RPMI7951 (cell line): ENCODE measurements around the gene MYO1H. TPM values are rescaled to one million over a fixed set of nuclear protein-coding genes. Genes with fewer than 3 reads are reported as not detected.
A peak's percentile ranks its signal among the peaks of the same experiment; 100 is the strongest.
"Not testable (repeated sequence)": the region's sequence is repeated elsewhere in the genome, so short reads cannot be mapped to it uniquely, and the experiment has no call there.

Source experiments
- DNase-seq: peaks from one replicate; pipeline ENCODE4 v3.0.0-alpha.2; 2012; ENCODE audit warnings: low read depth
- total RNA-seq: library from RNA; depleted of rRNA; stranded (reverse); fragments of >200 nt; shearing (Covaris generic); gene quantifications from 2 replicates; pipeline ENCODE4 v1.2.3, GENCODE V29; 2014

MYO1H gene
- total RNA-seq, 1 experiment from 2014 or later, result not detected

DNA sequence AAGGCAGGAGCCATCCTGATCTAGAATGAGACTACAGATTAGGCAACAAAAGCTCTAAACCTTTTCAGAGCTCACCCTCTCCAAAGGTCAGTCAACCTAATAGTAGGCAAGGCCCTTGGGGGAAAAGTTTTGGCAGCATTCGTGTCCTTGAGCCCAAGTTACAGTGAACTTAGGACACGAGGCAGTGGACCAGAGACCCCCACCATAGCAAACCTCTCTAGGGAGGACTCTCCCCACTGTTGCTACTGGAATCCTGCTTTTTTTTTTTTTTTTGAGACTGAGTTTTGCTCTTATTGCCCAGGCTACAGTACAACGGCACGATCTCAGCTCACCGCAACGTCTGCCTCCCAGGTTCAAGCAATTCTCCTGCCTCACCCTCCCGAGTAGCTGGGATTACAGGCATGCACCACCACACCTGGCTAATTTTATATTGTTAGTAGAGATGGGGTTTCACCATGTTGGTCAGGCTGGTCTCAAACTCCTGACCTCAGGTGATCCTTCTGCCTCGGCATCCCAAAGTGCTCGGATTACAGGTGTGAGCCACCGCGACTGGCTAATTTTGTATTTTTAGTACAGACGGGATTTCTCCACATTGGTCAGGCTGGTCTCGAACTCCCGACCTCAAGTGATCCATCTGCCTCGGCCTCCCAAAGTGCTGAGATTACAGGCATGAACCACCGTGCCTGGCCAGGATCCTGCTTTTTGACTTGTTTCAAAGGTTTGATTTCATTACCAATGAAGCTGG is 126.0 kb downstream of the MYO1H start:
- not testable (repeated sequence) for DNase-seq

DNA sequence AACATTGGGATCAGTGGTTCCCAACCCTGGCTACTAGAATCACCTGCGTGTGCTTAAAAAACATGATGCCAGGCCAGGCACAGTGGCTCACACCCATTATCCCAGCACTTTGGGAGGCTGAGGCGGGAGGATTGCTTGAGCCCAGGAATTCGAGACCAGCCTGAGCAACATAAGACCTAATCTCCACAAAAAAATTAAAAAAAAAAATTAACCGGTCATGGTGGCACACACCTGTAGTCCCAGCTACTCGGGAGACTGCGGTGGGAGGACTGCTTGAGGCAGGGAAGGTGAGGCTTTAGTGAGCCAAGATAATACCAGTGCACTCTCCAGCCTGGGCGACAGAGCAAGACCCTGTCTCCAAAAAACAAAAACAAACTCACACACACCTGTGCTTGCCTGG is 127.4 kb downstream of the MYO1H start:
- DNase-seq, result no peak

DNA sequence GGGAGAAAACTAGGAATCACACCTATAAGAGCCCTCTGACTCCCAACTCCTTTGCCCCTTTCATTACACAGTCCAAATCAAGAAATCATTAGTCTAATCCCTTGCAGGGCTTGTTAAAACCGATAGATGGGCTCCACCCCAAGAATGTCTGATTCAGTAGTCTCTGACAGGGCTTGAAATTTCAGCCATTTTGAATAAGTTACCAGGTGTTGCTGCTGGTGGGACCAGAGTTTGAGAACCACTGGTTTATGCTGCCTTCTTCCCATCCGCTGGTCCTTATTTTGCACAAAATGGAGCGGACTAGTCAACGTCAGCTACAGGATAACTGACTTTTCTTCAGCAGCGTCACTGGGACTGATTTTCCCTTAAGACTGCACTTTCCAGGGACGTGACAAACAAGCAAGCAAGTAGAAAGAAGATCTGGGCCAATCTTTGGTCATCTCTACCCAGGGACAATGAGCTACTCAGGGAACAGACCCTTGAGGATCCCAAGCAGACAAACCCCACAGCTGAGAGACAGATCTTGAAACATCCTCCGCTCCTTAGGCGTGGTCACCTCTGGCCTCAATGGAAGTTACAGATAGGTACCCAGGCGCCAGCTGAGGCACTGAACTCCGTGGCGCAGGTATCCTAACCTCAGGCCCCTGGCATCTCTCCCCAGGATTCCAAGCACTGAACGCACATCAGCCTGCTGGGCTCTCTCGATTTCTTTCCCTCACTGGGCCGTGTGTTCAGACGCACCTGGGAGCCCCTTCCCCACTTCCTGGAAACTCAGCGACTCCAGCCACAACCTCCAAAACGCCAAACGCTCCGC is 128.5 kb downstream of the MYO1H start:
- no peak for DNase-seq

DNA sequence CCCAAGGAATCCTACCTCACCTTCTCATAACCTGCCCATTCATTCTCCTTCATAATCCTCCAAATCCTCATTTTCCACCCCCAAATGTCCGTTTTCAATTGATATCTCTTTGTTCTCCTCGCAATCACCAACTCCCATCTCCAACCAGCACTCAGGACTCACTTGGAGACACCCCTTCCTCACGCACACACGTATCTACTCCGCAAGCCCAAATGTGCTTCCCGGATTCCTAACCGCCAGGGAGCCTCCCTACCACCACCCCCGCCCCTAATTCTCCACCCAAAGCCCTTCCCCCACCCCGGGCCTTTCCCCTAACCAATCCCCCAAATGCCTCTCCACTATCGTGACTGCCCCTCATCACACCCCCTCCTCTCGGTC is 129.1 kb downstream of the MYO1H start:
- no peak for DNase-seq

DNA sequence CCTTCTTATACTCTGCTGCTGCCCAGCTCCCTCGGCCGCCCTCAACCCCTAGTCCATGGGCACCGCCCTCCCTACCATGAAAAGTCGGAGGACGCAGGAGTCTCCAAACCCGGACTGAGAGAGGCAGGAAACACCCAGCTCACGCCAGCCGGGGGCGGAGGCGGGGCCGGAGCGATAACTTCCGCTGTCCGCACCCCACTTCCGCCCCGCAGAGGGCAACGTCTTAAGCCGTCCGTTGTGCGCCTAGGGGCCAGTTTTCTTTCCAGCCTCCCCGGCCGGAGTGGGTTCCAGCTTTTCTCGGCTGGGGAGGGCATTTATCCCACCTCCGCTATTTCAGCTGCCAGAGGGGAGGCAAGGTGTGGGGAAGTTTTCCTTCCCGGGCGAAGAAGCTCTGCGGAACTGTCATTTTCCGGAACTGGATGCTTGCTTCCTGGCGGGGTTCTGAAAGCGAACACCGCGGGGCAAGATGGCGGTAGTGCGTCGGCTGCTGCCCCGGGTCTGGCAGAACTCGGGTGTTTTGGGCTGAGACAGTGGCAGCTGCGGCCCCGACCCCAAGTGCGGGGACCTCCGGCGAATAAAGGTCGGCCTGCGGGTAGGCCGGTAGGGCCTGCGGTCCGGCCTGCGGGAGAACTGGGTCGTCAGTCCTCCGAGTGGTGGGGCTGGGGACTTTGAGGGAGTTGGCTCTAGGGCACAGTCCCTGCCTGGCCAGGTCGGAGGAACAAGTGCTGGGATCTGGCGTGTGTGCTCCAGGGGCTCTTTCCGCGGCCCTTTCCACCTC is 129.7 kb downstream of the MYO1H start, which contains the start of the genes KCTD10 and UBE3B:
Gene KCTD10 (minus strand): TSS at position 116 of the 778 bp plus-strand sequence. CDS start 38 bp downstream, at position 78.
Gene UBE3B (plus strand): TSS at position 450 of the 778 bp plus-strand sequence. CDS start 5,918 bp downstream, outside the sequence.
- peak; percentile 87 for DNase-seq

DNA sequence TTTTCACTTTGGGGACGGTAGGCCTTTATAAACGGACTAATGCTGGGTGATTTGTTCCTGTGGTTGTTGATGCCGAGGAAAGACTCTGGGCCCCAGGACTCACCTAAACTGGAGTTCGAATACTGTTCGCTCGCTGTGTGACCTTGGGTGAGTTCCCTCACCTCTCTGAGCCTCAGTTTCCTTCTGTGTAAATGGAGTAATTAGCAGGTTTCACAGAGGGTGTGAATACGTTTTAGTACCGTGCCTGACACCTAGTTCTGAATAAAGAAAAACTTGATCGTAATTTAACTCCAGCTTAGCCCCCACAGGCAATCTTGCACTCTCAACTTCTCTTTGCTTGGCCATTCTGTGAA is 130.2 kb downstream of the MYO1H start:
- DNase-seq, result no peak

DNA sequence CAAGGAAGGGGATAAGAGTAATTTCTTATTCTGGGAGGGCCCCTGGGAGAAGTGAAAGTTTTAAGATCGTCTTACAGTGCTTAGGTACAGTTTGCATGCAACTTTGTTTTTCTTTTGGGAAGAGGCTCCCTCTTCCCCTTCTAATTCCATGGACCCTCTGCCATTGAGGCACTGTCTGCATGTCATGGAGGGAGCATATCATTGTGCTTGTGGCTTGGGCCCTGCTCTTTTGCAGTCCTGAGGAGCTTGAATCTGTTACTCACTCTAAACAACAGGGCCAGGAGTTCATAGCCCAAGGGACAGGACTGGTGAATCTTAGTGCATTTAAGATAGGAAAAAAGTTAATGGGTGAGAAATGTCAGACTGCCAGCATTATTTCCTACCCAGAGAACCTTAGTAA is 132.1 kb downstream of the MYO1H start:
- no peak for DNase-seq

DNA sequence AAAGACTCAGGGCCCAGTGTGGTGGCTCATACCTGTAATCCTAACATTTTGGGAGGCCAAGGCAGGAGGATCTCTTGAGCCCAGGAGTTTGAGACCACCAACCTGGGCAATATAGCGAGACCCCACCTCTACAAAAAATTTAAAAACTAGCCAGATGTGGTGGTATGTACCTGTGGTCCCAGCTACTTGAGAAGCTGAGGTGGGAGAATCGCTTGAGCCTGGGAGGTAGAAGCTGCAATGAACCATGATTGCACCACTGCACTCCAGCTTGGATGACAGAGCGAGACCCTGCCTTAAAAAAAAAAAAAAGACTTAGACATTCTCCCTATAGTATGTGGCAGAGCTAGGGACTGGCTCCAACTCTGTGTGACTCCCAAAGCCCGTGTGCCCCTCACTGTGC is 132.7 kb downstream of the MYO1H start:
- DNase-seq, result no peak

DNA sequence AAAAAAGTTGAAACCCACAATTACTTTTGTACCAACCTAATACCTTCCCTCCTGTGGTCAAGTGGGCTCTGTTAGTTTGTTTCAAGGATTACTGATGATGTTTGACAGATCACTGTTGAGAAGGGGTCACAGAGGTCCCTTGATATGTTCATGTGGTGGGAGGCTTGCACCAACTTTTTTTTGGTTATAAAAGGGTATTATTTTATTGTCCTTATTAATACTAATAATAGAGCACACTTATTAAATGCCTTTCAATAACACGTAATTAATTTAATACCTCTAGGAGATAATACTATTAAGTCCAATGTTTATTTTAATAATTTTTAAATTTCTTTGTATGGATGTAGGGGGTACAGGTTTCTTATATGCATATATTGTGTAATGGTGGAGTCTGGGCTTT is 134.2 kb downstream of the MYO1H start:
- no peak for DNase-seq

DNA sequence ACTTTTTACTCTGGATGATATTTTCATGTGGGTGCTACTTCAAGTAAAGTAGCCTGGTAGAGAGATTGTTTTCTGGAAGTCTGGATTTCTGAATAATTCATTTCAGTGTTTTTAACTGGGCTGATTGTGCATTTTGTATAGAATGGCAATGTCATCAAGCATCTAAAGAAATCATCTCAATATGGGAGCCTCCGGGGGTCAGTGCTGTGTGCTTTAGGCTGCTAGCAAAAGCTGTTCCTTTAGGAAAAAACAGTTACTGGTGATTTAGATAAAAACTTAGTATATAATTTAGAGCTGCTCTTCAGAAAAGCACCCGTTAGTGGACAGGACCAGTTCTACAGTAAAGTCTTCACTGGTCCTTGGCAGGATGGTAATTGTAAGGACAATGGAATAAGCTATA is 134.8 kb downstream of the MYO1H start:
- DNase-seq, result no peak

DNA sequence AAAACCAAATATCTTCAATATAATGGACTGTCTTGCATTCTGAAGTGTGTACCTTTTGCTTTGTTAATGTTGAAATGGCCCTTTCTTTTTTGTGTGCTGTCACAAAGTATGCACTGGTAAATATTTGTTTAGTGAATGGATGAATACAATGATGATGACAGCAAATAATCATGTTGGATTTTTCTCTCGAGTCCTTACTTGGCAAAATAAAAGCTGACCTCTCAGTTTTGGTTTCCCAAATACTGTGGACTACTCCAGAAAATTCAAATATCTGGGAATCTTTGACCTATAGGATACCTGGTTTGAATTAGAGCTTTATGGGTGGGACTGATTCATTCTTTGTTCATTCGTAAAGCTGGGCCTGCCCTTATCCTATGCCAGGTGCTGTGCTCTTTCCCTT is 135.2 kb downstream of the MYO1H start:
- no peak for DNase-seq

DNA sequence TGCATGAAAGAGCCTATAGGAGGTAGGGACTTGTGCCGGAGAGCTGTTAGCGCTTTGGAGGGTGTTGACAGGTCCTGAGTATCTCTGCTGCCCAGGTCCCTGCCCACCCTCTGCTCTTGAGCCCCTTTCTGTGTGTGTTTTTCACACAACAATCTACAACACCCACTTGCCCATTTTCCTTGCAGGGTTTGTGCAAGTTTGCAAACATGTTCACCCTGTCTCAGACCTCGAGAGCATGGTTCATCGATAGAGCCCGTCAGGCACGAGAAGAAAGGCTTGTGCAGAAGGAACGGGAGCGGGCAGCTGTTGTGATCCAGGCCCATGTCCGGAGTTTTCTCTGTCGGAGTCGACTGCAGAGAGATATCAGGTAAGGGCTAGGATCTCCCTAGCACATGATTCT is 135.6 kb downstream of the MYO1H start:
- no peak for DNase-seq

DNA sequence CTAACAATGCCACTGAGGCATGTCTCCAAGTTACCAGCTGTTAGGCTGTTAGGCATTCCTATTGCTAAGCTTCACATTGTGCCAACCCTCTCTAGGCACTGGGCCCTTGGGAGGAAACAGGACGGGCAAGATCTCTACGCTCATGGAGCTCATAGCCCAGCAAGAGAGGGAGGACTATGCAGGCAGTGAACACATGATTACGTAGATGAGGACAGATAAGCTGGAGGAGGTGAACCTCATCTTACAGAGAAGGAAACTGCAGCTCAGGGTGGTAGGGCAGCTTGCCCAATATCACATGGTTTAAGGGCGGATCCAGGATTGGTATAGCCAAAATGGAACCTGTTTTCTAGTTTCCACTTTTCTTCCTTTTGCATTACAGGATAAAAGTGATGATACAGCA is 137.5 kb downstream of the MYO1H start:
- DNase-seq, result no peak

DNA sequence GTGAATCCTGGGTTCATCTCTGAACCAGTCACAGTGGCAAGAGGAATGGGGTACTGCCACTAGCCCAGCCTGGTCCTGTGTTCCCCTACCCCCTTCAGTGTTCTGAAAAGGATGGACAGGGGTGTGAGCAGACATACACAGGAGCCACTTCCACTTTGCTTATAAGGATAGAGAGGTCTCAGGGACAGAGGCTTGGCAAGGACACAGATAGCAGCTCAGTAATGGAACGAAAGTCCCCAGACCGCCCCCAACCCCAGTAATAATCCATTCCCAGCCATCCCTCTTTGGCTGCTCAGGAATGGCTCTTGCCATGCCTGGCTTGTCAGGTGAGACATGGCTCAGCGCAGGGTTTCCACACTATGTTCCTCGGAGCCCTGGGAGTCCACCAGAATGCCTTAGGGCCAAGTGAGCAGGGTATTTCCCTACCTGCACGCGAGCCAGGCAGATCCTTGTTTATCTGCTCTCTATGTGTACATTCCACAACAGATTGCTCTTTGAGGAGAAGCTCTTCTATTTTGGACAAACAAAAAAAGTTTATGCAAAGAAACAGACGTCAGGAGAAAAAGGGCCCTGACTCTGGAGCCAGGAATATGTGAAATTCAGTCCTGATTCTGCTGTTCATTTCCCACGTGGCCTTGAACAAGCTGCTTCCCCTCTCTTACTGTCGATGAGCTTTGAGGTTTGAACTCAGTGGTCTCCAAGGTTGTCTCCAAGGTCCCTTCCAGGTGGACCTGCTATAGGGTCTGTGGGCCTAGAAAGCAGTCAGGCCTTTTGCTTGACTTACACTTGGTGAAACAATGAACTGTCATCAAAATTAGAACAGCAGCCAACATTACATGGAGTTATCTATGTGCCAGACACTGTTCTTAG is 139.7 kb downstream of the MYO1H start:
- no peak for DNase-seq

DNA sequence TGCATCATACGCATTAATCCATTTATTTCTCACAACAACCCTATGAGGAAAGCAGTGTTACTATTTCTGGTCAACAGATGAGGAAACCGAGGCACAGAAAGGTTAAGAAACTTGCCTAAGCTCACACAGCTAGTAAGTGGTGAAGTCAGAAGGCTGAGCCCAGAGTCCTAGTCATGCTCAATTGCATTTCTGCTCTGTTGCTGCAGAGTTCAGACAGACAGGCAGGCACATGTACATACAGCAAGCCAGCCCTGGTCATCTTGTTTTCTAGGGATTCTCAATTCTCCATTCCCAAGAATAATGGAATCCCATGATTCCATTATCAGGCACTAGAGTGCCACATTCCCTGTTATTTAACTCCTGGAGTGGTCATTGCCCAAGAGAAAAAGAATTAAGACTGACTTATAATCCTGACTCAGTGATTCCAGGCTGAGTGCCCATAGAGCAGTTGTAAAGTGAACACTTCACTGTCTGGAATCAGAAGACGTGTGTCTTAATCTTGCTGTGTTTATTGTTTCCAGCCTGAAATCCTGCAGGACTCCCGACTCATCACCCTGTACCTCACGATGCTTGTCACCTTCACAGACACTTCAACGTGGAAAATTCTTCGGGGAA is 140.5 kb downstream of the MYO1H start:
- DNase-seq, result no peak

DNA sequence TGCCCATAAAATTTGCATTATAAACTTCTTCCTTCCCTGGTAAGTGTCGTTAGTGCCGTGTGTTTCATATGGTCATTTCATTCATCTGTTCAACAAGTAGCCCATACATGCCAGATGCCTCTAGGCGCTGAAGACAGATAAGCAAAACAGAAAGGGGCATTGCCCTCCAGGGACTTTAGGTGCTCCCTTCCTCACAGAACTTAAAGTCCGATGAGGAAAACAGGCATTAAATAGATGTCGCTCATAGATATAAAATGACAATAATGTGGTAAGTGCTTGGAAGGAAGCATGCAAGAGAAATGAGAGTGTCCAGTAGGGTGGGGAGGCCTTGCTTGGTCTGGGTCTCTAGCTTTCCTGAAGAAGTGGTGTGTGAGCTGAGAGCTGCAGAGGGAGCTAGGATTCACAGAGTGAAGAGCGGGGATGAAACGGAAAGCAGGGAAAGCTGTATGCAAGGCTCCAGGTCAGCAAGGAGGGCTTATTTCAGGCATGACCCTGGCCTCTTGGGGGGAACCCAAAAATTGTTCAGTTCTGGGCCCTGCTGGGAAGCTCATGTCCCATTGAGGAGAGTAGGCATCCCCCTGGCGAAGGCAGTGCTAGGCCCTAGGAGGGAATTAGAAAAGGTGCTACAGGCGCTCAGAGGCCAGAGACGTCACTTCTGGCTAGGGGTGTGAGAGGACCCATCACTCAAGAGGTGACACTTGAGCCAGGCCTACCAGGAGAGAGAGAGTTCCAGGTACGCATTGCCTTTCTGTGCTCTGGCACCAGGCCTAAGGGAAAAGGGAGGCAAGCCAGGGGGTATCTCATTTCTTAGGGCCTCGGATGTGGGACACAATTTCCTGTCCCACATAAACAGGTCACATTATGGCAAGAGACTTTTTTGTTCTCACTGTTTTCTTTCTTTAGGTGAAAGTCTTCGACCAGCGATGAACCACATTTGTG is 141.6 kb downstream of the MYO1H start:
- DNase-seq, result no peak

DNA sequence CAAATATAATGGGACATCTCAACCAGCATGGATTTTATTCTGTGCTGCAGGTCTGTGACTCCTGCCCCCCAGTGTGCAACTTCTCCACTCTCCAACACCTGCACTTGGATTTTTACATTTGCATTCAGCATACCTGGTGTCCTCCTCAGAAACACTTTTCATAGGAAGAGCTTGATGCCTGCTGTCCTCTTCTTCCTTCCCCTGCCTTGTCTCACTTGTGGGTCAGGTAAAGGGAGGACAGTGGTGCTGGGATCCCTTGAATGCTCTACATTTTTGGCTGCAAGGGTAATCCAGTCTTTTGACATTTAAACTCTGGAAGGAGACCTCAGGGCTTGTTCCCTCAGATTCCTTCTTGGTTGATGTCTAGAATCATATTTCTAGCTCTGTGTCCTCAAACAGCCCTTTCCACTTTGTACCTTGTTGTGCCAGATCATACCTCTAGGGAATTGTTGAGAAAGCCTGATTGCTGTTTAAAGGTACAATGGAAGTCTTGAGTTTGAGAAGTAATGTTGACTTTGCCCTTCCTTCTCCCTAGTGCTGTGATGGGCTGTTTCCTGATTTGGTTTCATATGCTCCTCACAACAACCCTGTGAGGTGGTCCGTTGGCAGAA is 142.4 kb downstream of the MYO1H start:
- DNase-seq, result no peak

DNA sequence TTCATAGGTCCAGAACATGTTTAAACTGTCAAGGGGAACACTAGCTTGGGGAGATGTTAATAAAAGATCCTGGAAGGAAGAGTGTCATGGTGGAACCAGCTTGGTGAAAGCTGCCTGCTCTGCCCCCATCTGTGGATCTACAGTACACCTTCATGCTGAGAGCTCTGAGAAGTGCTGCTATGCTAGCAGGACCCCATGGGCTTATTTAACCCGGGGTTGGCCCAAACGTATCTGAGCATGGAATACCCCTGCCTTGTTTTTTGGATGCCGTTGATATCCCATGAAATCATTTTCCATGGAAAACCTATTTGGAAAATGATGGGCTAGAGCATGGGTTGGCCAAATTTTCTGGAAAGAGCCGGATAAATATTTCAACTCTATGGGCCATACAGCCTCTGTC is 144.0 kb downstream of the MYO1H start:
- no peak for DNase-seq

DNA sequence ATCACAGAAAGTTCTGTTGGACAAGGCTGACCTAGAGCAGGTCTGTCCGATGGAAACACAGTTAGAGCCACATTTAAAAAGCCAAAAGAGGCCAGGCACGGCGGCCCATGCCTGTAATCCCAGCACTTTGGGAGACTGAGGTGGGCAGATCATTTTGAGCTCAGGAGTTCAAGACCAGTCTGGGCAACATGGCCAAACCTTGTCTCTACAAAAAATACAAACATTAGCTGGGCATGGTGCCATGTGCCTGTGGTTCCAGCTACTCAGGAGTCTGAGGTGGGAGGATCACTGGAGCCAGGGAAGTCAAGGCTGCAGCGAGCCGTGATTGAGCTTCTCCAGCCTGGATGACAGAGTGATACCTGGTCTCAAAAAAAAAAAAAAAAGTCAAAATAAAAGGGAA is 144.7 kb downstream of the MYO1H start:
- peak; percentile 3 for DNase-seq
